Right lobe of liver (tissue), 6 donors: ENCODE measurements around the gene CDH23. TPM values are rescaled to one million over a fixed set of nuclear protein-coding genes. Genes with fewer than 3 reads are reported as not detected.
A peak's percentile ranks its signal among the peaks of the same experiment; 100 is the strongest.

Experiments used
- ATAC-seq, 4 donors: fragments of 200-7000 bp; cut with Tn5 transposase; one replicate each; pipeline ENCODE4 v1.9.1; 2020; ENCODE audit warnings: mild to moderate bottlenecking in 4 of 4, moderate library complexity in 4 of 4
- DNase-seq, 3 donors: peaks; one replicate each; pipeline ENCODE4 v3.0.0-alpha.2; 2020
- H3K27ac ChIP-seq, 3 donors: fragments of 200-600 bp; one replicate each; pipeline ENCODE4 v1.8.0; 2022
- H3K27me3 ChIP-seq, 2 donors: fragments of 200-600 bp; one replicate each; pipeline ENCODE4 v1.8.0; 2022
- H3K36me3 ChIP-seq, 4 donors: fragments of 200-600 bp; sonication (generic) in 1 of 4; one replicate each; pipeline versions ENCODE4 v1.5.1 to v1.8.0; 2017 to 2022; ENCODE audit warnings: control low read depth in 1 of 4
- H3K4me1 ChIP-seq, 4 donors: fragments of 200-600 bp; sonication (generic) in 1 of 4; one replicate each; pipeline versions ENCODE4 v1.5.1 to v1.8.0; 2017 to 2022; ENCODE audit warnings: control low read depth in 1 of 4
- H3K4me3 ChIP-seq, 3 donors: fragments of 200-600 bp; one replicate each; pipeline ENCODE4 v1.8.0; 2022
- H3K9me3 ChIP-seq, 4 donors: fragments of 200-600 bp; sonication (generic) in 1 of 4; one replicate each; pipeline versions ENCODE4 v1.5.1 to v1.8.0; 2017 to 2022; ENCODE audit warnings: control low read depth in 1 of 4
- POLR2A ChIP-seq: fragments of 450-650 bp; IDR thresholded peaks from one replicate; pipeline ENCODE4 v1.6.1; 2017; ENCODE audit warnings: antibody characterized with exemption, mild to moderate bottlenecking
- WGBS: methylation state at CpG from one replicate; pipeline ENCODE4 v1.1.6; 2018; ENCODE audit warnings: low coverage, low lambda C conversion rate; ENCODE audit not compliant: insufficient coverage; ENCODE audit errors: missing lambda C conversion rate; 5-methylcytosine and 5-hydroxymethylcytosine counted together
- intact Hi-C, 2 donors: fragments of 100-400 bp; cut with DNase I; formaldehyde crosslinking; loops; one replicate each; pipeline versions ENCODE4 v1.11.2 to v1.14.1; 2022
- total RNA-seq, 6 experiments: library from RNA; depleted of rRNA in 2 of 6; stranded (reverse); fragments of >200 nt in 2 of 6; fragmentation: NEBNext Ultra II Directional in 3 of 6; extraction: Animal tissue kit (Norgen Biotek cat#: 25700) in 3 of 6; gene quantifications; one replicate each; pipeline versions ENCODE4 v1.1.0 to v1.2.4, GENCODE V29; 2016 to 2023
- TF ChIP-seq, protein P1 (sequence below), 4 donors: fragments of 200-600 bp in 3 of 4; fragments of 450-650 bp in 1 of 4; IDR thresholded peaks; one replicate each; pipeline versions ENCODE4 v1.5.1 to v1.8.0; 2016 to 2022; ENCODE audit warnings: antibody characterized with exemption in 4 of 4, mild to moderate bottlenecking in 2 of 4
- donor health status: DM: no; HTN: yes; CAD: no.
- donor health status: DM: no; HTN: no; CAD: no.
- donor health status: DM: no; HTN: no; CAD: no.
- donor health status: DM: no; HTN: yes; CAD: no.
- donor health status: DM: no; HTN: yes; CAD: no.

CDH23 gene
- total RNA-seq, 6 experiments from 2014 or later, result 3.3 to 19.7 (median 6.3) TPM

DNA sequence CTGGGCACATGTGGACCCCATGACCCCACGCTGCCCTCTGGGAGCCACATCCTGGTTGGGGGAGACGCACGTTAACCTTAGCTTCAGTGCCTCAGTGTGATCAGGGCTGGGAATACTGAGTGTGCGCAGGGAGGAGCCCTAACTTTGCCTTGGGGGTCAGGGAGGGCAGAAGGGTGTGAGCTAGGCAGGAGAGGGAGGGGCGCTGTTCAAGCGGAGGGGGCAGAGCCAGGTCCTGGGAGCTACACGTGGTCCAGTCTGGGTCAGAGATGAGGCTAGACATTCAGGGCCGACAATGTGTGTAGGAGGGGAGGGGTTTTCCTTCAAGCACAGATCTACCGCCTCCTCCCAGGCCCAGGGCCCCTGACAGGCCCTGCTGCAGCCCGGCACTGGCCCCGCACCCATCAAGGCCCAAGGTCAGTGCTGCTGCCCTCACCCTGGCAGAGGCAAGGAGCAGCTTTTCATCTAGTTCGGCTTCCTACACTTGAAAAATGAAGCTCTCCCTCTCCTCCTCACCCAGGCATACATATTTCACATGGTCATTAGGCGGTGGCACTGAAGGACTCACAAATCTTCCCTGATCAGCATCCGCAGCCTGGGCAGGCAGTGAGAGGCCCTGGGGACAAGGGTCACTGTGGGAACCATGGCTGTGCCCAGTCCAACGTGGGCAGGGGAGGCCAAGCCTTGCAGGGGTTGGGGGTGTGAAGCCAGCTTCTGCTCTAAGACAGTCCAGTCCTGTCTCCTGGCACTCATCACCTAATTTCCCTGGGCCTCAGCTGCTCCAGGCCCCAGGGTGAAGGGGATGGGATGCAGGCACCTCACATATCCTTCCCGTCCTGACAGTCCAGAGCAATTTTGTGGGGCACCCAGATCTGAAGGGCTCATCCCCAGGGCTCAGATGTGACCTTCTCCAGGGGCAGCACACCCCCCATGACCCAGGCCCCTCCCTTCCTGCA is 275.6 kb downstream of the CDH23 start:
- Histone ChIP-seq H3K9me3 (no peaks in the 10 kb centered on the region), H3K4me3 (no peak overlapping the region), H3K4me1 (no peaks in the 10 kb centered on the region), H3K27me3 (no peaks in the 10 kb centered on the region), H3K36me3 (no peaks in the 10 kb centered on the region), H3K27ac (no peak overlapping the region)
- TF ChIP-seq POLR2A, result no peak
- TF ChIP-seq, protein P1, sequence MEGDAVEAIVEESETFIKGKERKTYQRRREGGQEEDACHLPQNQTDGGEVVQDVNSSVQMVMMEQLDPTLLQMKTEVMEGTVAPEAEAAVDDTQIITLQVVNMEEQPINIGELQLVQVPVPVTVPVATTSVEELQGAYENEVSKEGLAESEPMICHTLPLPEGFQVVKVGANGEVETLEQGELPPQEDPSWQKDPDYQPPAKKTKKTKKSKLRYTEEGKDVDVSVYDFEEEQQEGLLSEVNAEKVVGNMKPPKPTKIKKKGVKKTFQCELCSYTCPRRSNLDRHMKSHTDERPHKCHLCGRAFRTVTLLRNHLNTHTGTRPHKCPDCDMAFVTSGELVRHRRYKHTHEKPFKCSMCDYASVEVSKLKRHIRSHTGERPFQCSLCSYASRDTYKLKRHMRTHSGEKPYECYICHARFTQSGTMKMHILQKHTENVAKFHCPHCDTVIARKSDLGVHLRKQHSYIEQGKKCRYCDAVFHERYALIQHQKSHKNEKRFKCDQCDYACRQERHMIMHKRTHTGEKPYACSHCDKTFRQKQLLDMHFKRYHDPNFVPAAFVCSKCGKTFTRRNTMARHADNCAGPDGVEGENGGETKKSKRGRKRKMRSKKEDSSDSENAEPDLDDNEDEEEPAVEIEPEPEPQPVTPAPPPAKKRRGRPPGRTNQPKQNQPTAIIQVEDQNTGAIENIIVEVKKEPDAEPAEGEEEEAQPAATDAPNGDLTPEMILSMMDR (IDR thresholded peaks at IDR 0.05), result no peak
- DNase-seq (no peak), ATAC-seq (peak in 1 of 4 donors; percentile 16)
- 65% methylated on average over 4 of the region's 16 CpGs for WGBS
- intact Hi-C loops, result no loop called here

DNA sequence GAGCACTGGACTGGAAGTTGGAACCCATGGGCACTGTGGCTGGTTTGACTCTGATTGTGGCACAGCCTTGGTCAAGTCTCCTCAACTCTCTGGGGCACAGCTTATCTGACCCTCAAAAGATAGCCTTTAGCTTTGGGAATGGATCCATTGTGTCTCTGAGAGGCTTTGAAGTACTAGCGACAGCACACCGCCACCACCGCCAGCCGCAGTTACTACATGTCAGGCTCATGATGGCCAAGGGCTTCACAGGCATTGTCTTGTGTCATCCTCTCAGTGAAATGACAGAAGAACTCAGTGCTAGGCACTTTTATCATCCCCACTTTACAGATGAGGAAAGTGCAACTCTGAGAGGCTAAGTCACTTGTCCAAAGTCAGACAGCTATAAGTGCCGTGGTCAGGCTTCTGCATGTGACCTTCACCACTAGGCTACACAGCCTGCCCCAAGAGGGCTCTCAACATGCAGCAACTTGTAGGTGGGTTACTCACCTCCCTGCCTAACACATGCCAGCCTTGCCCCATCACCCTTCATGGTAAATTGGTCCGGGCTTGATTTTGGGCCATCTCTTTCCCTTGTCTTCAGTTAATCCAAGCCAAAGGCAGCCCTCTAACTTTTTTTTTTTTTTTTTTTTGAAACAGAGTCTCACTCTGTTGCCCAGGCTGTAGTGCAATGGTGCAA is 278.7 kb downstream of the CDH23 start:
- no peak for TF ChIP-seq POLR2A
- TF ChIP-seq, protein P1 (IDR thresholded peaks at IDR 0.05), result no peak
- intact Hi-C loops, result no loop called here
- no peak overlapping the region for H3K27ac ChIP-seq
- WGBS, result 92% methylated on average over 2 of the region's 6 CpGs
- DNase-seq (no peak), ATAC-seq (no peak)
- no peak overlapping the region for H3K4me3 ChIP-seq
- no peaks in the 10 kb centered on the region for H3K36me3 ChIP-seq
- H3K27me3 ChIP-seq, result no peaks in the 10 kb centered on the region
- H3K9me3 ChIP-seq, result no peaks in the 10 kb centered on the region
- H3K4me1 ChIP-seq, result no peaks in the 10 kb centered on the region

DNA sequence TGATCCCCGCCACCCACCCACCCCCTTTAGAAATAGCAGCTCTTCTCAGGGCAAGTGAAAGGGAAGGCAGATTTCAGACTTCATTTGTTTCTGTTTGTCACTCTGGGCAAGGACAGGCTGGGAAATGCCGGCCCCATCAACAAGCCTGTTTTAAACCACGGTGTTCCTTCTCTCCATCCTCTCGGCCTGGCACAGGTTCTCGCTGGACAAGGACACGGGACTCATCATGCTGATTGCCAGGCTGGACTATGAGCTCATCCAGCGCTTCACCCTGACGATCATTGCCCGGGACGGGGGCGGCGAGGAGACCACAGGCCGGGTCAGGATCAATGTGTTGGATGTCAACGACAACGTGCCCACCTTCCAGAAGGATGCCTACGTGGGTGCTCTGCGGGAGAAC is 280.5 kb downstream of the CDH23 start:
- H3K4me3 ChIP-seq, result no peak overlapping the region
- no CpG with 5 or more reads among the region's 17 CpGs for WGBS
- no peaks in the 10 kb centered on the region for H3K27me3 ChIP-seq
- ATAC-seq (no peak), DNase-seq (no peak)
- no peak for TF ChIP-seq POLR2A
- TF ChIP-seq, protein P1 (IDR thresholded peaks at IDR 0.05), result no peak
- no peaks in the 10 kb centered on the region for H3K36me3 ChIP-seq
- intact Hi-C loops, result no loop called here
- no peaks in the 10 kb centered on the region for H3K4me1 ChIP-seq
- H3K27ac ChIP-seq, result no peak overlapping the region
- no peaks in the 10 kb centered on the region for H3K9me3 ChIP-seq

DNA sequence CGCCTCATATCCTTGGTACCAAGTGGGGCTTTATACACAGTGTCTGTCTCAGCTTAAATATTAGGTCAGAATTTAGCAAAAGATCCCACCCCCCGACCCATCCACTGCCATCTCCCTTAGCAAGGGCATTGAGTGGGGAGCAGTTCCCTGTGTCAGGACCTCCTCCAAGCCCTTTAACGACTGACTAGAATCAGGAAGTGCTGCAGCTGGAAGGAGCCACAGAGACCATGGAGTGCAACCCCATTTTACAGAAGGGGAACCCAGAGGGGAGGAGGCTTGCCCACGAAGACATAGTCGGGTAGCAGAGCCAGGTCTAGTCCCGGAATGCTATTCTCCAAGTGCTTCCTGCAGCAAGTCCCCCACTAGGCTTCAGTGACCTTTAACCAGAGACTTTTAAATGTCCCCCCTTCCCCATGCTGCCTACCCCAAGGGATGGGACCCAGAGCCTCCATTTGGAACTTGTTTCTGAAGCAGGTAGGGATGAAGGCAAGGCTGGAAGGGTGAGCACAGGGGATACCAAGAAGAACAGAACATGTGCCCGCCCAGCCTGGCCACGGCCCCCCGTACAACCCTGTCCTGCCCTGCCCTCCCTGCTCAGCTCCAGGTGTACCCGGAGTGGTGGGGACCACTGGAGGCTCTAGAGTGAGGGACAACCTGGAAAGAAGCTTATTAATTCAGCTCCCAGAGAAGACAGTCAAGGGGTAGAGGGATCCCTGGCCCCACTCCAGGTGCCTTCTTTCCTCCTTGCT is 281.5 kb downstream of the CDH23 start:
- Histone ChIP-seq H3K27ac (no peak overlapping the region), H3K27me3 (no peaks in the 10 kb centered on the region), H3K36me3 (no peaks in the 10 kb centered on the region), H3K4me1 (no peaks in the 10 kb centered on the region), H3K4me3 (no peak overlapping the region), H3K9me3 (no peaks in the 10 kb centered on the region)
- intact Hi-C loops, result no loop called here
- ATAC-seq (no peak), DNase-seq (no peak)
- 100% methylated on average over 1 of the region's 10 CpGs for WGBS
- no peak for TF ChIP-seq POLR2A
- TF ChIP-seq, protein P1 (IDR thresholded peaks at IDR 0.05), result no peak
